ENCODE measurements around the gene DDO.

DNA sequence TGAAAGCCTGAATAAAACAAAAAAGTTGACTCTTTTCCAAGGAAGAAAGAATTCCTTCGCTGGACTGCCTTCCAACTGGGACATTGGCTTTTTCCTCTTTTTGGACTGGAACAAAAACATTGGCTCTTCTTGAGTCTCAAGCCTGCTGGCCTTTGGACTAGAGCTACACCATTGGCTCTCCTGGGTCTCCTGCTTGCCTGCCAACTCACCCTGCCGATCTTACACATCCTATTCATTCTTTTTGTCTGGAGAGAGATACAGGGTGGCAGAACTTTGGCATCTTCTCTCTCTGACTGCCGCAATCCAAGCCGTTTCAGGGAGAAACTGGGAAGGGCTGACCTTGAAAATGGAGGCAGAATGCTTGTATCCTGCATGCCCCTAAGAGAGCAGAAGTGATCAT lies 20.2 kb downstream of the DDO start:
- TF ChIP-seq, protein P1, sequence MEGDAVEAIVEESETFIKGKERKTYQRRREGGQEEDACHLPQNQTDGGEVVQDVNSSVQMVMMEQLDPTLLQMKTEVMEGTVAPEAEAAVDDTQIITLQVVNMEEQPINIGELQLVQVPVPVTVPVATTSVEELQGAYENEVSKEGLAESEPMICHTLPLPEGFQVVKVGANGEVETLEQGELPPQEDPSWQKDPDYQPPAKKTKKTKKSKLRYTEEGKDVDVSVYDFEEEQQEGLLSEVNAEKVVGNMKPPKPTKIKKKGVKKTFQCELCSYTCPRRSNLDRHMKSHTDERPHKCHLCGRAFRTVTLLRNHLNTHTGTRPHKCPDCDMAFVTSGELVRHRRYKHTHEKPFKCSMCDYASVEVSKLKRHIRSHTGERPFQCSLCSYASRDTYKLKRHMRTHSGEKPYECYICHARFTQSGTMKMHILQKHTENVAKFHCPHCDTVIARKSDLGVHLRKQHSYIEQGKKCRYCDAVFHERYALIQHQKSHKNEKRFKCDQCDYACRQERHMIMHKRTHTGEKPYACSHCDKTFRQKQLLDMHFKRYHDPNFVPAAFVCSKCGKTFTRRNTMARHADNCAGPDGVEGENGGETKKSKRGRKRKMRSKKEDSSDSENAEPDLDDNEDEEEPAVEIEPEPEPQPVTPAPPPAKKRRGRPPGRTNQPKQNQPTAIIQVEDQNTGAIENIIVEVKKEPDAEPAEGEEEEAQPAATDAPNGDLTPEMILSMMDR (conservative IDR thresholded peaks at IDR 0.05; ENCODE audit: low read depth, low read length), result no peak
- TF ChIP-seq EZH2 (IDR thresholded peaks at IDR 0.05; ENCODE audit: borderline replicate concordance, low read depth, low read length, poor library complexity, severe bottlenecking), result no peak
